ENCODE measurements around the gene ATP5PO. TPM values are rescaled to one million over a fixed set of nuclear protein-coding genes. Genes with fewer than 3 reads are reported as not detected.

Gene ATP5PO
- total RNA-seq, 2 experiments from 2014 or later: 234 to 241 TPM

DNA sequence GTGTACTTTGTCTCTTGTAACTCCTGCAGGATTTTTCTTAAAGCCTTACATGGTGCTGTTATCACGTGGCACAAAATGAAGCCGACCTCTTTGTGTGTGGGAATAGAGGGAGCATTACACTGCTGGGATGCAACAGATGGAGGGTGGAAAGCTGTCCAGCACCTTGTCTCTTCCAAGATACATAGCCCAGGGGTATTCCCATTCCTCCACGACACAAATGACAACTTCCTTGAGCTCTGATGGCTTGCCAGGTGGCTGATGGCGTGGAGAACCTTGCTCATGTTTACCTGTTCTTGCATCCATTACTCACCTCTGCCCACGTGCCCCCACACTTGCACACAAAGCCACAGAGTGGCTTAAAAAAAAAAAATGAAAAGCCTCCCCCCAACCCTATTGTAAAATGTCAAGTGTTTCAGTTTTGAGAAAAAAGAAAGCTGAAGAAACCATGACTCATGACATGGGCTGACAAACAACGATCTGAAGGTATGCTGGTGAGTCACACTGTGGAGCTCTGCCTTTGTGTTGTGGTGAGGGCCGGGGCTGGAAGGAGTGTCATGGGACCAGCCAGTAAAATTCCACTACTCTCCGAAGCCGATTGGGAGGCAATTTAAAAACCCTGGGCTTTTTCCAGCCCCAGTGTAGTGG, 32.0 kb upstream of the ATP5PO start:
- TF ChIP-seq, protein P1, sequence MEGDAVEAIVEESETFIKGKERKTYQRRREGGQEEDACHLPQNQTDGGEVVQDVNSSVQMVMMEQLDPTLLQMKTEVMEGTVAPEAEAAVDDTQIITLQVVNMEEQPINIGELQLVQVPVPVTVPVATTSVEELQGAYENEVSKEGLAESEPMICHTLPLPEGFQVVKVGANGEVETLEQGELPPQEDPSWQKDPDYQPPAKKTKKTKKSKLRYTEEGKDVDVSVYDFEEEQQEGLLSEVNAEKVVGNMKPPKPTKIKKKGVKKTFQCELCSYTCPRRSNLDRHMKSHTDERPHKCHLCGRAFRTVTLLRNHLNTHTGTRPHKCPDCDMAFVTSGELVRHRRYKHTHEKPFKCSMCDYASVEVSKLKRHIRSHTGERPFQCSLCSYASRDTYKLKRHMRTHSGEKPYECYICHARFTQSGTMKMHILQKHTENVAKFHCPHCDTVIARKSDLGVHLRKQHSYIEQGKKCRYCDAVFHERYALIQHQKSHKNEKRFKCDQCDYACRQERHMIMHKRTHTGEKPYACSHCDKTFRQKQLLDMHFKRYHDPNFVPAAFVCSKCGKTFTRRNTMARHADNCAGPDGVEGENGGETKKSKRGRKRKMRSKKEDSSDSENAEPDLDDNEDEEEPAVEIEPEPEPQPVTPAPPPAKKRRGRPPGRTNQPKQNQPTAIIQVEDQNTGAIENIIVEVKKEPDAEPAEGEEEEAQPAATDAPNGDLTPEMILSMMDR (IDR thresholded peaks at IDR 0.05): no peak
- DNase-seq (peak; percentile 94), ATAC-seq (peak; percentile 57)
- Mint-ChIP-seq H3K36me3 (ENCODE audit: low read depth) (peaks cover 52% of the 10 kb centered on the region), H3K9me3 (peaks cover 15% of the 10 kb centered on the region), H3K4me1 (ENCODE audit: low read depth) (peaks cover 75% of the 10 kb centered on the region), H3K27ac (peak overlapping the region; percentile 100), H3K27me3 (peaks cover 3% of the 10 kb centered on the region), H3K4me3 (peak overlapping the region; percentile 75)
- intact Hi-C loops (cut with micrococcal nuclease): loop anchor here (2.0 to 5.0 kb wide), 4 partner anchors 17 to 130 kb away; no protein-coding TSS in a partner anchor
- ChIA-PET CTCF (interaction anchor here (0.6 to 3.5 kb wide), 8 partner anchors 8 to 183 kb away, joined by 3 to 31 read pairs (median 4); no protein-coding TSS in a partner anchor), POLR2A (interaction anchor here (0.6 to 7.9 kb wide), 12 partner anchors 11 to 270 kb away, joined by 3 to 160 read pairs (median 6); no protein-coding TSS in a partner anchor)

DNA sequence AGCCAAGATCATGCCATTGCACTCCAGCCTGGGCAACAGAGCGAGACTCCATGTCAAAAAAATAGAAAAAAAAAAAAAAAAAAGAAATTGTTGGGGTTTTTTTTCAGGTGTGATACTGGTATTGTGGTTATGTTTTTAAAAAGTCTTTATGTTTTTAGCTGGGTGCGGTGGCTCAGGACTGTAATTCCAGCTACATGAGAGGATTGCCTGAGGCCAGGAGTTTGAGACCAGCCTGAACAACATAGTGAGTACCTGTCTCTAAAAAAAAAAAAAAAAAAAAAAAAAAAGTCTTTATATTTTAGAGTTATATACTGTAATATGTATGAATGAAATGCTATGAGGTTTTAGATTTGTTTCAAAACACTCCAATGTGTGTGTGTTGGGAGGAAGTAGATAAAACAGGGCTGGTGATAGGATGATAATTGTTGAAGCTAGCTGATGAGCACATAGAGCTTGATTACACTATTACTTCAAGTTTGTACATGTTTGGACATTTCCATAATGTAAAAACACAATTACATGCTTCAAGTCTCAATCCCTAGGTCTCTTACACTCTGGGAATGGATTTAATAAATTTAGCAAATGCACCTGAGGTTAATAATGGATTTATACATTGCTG, 30.2 kb upstream of the ATP5PO start:
- Mint-ChIP-seq H3K27ac (peak overlapping the region; percentile 100), H3K4me3 (no peak overlapping the region), H3K4me1 (ENCODE audit: low read depth) (peaks cover 73% of the 10 kb centered on the region), H3K36me3 (ENCODE audit: low read depth) (peaks cover 49% of the 10 kb centered on the region), H3K27me3 (peaks cover 3% of the 10 kb centered on the region), H3K9me3 (peaks cover 15% of the 10 kb centered on the region)
- ChIA-PET POLR2A (interaction anchor here (7.9 kb wide), 1 partner anchor 10 kb away, joined by 160 read pairs; no protein-coding TSS in a partner anchor), CTCF (interaction anchor here (1.0 to 2.5 kb wide), 2 partner anchors 11 to 22 kb away, joined by 3 to 9 read pairs; no protein-coding TSS in a partner anchor)
- intact Hi-C loops (cut with micrococcal nuclease): loop anchor here (5.0 kb wide), 2 partner anchors 77 to 132 kb away; no protein-coding TSS in a partner anchor
- ATAC-seq: no peak
- DNase-seq: no peak
- TF ChIP-seq, protein P1 (IDR thresholded peaks at IDR 0.05): no peak

DNA sequence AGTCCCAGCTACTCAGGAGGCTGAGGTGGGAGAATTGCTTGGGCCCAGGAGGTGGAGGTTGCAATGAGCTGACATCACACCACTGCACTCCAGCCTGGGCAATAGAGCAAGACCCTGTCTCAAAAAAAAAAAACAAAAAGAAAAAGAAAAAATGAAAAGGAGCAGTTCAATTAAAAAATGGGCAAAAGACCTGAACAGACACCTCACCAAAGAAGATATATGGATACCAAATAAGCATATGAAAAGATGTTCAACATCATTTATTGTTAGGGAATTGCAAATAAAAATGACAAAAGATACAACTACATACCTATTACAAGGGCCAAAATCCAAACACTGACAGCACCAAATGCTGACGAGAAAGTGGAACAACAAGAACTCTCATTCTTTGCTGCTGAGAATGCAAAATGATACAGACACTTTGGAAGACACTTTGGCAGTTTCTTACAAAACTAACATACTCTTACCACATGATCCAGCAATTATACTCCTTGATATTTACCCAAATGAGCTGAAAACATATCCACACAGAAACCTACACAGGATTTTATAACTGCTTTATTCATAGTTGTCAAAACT, 28.7 kb upstream of the ATP5PO start:
- intact Hi-C loops (cut with micrococcal nuclease): no loop called here
- Mint-ChIP-seq H3K27ac (peak overlapping the region; percentile 71), H3K9me3 (peaks cover 15% of the 10 kb centered on the region), H3K27me3 (peaks cover 3% of the 10 kb centered on the region), H3K36me3 (ENCODE audit: low read depth) (peaks cover 51% of the 10 kb centered on the region), H3K4me3 (no peak overlapping the region), H3K4me1 (ENCODE audit: low read depth) (peaks cover 76% of the 10 kb centered on the region)
- no peak for DNase-seq
- TF ChIP-seq, protein P1 (IDR thresholded peaks at IDR 0.05): no peak
- CTCF ChIA-PET: interaction anchor here (2.4 to 2.5 kb wide), 2 partner anchors 11 to 20 kb away, joined by 6 to 9 read pairs; no protein-coding TSS in a partner anchor
- POLR2A ChIA-PET: interaction anchor here (0.6 to 1.2 kb wide), 2 partner anchors 12 to 31 kb away, joined by 3 to 4 read pairs; no protein-coding TSS in a partner anchor
- no peak for ATAC-seq

DNA sequence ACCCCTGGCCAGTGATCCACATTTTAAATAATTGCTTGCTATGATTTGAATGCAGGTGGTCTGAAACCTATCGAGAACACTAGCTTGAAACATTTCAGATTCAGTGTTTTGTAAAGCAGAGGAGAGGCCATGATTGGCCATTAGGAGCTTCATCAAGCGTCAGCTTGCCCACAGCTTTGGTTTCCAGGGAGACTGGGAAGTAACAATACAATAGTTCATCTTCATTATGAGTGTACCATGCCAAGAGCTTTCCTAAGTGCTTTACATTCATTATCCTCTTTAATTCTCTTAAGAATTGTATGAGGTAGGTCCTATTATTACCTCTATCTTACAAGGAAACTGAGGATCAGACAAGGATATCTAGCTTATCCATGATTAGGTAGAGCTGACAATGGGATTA, 27.7 kb upstream of the ATP5PO start:
- TF ChIP-seq, protein P1 (IDR thresholded peaks at IDR 0.05): no peak
- DNase-seq (no peak), ATAC-seq (no peak)
- H3K27ac Mint-ChIP-seq: peak overlapping the region; percentile 3
- ChIA-PET CTCF (interaction anchor here (0.8 to 2.4 kb wide), 6 partner anchors 9 to 404 kb away, joined by 3 to 14 read pairs (median 5); no protein-coding TSS in a partner anchor), POLR2A (interaction anchor here (1.0 to 3.8 kb wide), 2 partner anchors 9 to 11 kb away, joined by 3 to 19 read pairs; no protein-coding TSS in a partner anchor)
- peaks cover 15% of the 10 kb centered on the region for H3K9me3 Mint-ChIP-seq
- intact Hi-C loops (cut with micrococcal nuclease): no loop called here
- no peak overlapping the region for H3K4me3 Mint-ChIP-seq
- H3K36me3 Mint-ChIP-seq (ENCODE audit: low read depth): peaks cover 56% of the 10 kb centered on the region
- H3K4me1 Mint-ChIP-seq (ENCODE audit: low read depth): peaks cover 76% of the 10 kb centered on the region
- H3K27me3 Mint-ChIP-seq: peaks cover 3% of the 10 kb centered on the region
